Hematopoietic multipotent progenitor cell (in vitro differentiated cells): ENCODE results near the gene TMEM239. TPM values are rescaled to one million over a fixed set of nuclear protein-coding genes. Genes with fewer than 3 reads are reported as not detected.
"Not testable (repeated sequence)": the region's sequence is repeated elsewhere in the genome, so short reads cannot be mapped to it uniquely, and the experiment has no call there.

Experiments used
- DNase-seq, 3 donors: peaks; one replicate each; pipeline ENCODE4 v3.0.0-alpha.2; 2011 to 2015; ENCODE audit warnings: low read depth in 2 of 3, low spot score in 2 of 3
- total RNA-seq: library from RNA; depleted of rRNA; stranded (reverse); fragments of >200 nt; gene quantifications from one replicate; pipeline ENCODE4 v1.2.3, GENCODE V29; 2012

Gene TMEM239
- not detected for total RNA-seq

DNA sequence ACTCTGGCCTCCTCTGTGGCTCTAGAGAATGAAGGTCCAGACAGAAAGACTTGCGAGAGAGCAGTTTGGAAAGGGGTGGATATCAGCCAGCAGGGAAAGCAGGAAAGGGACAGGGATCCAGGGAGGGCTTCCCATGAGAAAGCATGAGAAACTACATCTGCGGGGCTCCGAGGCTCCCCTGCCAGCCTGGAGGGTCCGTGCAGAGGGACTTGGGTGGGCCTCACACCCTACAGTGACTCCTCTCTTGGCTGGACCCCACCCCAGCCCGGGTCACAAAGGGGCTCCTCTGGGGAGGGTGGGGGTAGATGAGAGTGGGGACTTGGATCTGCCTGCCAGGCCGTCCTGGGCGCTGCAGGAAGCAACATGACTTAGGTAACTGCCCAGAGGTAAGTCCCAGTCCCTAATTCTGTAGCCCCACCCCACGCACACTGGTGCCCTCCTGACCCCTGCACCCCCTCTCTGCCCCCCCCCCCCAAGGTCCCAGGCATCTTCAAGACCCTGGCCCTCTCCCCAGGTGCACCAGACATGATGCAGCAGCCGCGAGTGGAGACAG is at the start of gene TMEM239:
Gene TMEM239 (plus strand): TSS at position 335 of the 553 bp plus-strand sequence. CDS start 191 bp downstream, at position 526.
- no peak for DNase-seq

DNA sequence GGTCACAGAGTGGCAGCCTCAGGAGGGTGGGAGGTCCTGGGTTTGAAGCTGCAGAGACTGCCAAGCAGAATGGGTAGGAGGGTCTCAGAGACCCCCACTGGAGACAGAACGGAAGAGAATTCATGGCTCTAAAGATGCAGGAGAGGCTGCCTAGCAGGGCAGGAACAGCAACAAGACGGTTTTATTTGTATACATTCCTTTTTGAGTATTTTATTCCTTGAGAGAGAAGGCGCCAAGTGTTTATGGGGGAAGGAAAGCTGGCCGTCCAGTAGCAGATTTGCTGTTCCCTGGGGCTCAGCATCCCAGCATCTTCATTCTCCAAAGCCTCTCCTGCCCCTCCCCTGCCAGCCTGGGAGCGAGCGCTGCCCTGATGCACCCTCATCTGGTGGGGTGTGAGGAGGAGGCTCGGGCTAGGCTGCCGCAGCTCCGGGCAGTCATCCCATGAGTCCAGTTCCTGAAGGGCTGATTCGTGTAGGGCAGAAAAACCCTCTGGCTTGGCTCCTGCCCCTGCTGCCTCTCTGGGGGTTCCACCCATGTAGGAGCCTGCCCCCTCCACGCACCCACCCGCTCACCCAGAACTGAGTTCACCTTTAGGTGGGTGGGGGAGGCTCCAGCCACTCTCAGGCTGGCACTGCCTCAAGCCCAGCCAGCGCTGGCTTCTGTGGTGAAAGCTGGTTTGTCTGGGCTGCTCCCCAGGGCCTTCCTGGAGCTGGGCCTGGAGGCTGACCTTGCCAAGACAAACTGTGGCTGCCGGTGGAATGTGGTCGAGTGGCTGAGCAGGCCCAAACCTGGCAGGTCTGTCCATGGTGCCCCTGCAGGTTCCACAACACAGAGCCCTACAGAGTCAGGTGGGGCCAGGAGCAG is 48.2 kb upstream of the TMEM239 start:
- DNase-seq = no peak

DNA sequence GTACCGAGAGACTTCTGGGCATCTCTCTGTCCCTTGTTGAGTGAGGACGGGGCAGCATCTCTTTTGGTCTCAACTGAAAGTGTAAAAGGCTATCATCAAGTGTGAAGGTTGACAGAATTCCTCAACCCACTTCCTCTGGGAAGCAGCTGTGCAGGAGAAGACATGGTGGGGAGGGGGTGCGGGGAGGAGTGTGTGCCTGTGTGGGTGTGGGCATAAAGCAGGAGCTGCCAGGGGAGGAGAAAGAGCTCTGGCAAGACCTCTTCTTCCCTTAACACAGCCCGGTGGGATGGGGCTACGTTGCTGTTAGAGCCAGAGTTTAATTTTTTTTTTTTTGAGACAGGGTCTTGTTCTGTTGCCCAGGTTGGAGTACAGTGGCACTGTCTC is 47.5 kb upstream of the TMEM239 start:
- no peak for DNase-seq

DNA sequence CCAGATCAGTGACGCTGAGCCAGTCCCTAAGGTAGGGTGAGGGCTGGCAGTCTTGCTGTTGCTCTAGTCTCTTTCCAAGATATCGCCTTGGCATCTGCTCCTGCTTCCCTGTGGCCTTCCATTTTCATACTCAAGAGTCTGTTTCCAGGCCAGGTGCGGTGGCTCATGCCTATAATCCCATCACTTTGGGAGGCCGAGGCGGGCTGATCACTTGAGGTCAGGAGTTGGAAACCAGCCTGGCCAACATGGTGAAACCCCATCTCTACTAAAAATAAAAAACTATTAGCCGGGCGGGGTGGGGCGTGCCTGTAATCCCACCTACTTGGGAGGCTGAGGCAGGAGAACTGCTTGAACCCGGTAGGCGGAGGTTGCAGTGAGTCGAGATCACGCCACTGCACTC is 46.1 kb upstream of the TMEM239 start:
- DNase-seq = not testable (repeated sequence)

DNA sequence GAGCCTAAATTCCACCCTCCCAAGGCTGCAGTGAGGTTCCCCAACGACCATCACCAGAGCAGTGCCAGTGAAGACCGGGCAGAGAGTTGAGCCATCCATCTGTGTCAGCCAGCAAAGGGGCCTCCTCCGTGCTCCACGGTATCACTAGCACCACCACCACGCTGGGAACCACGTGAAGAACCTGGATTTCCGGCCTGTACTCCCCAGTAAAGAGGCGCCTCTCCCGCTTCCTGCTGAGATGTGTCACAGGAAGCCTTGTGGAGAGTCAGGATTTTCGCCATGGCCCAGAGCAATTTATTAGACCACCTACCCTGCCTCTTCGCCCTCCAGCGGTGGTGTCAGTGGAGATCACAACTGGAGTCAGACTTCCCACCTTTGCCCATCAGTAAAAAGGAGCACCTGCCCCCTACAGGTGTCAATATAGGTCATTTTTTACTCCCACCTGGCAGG is 44.5 kb upstream of the TMEM239 start:
- no peak for DNase-seq

DNA sequence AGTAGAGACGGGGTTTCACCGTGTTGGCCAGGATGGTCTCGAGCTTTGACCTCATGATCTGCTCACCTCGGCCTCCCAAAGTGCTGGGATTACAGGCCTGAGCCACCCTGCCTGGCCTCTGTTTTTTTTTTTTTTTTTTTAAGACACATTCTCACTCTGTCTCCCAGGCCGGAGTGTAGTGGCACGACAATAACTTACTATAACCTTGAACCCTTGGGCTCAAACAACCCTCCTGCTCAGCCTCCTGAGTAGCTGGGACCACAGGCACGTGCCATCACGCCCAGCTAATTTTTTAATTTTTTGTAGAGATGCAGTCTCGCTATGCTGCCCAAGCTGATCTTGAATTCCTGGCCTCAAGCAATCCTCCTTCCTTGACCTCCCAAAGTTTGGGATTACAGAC is 42.4 kb upstream of the TMEM239 start:
- no peak for DNase-seq

DNA sequence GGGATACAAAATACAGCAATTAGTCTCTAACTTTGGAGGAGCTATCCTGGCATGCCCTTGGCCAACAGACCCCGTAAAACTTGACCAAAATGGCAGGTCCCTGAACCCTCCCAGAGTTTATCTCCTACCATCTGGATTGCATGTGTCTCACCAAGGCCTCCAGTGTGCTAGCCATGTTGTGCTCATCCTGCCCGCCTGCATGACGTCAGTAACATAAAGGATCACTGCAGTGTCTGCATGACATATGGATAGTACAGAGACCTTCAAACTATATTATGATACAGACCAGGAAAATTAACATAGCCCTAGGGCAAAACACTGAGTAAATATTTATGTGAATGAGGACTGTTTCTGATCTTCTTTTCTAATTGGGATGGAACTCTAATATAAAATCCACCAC is 41.0 kb upstream of the TMEM239 start:
- DNase-seq = no peak

DNA sequence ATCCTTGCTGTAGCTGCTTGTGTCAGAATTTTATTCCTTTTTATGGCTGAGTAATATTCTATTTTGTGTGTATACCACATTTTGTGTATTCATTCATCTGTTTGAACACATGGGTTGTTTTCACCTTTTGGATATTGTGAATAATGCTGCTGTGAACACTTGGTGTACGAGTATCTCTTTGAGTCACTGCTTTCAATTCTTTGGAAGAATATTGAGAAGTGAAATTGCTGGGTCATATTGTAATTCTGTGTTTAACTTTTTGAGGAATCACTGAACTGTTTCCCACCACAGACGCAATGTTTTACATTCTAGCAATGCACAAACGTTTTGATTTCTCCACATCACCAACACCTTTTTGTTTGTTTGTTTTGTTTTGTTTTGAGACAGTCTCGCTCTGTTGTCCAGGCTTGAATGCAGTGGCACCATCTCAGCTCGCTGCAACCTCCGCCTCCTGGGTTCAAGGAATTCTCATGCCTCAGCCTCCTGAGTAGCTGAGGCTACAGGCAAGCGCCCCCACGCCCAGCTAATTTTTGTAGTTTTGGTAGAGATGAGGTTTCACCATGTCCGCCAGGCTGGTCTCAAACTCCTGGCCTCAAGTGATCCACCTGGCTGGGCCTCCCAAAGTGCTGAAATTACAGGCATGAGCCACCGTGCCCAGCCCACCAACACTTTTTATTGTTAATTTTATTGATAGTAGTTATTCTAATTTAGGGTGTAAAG is 37.4 kb upstream of the TMEM239 start:
- DNase-seq = no peak

DNA sequence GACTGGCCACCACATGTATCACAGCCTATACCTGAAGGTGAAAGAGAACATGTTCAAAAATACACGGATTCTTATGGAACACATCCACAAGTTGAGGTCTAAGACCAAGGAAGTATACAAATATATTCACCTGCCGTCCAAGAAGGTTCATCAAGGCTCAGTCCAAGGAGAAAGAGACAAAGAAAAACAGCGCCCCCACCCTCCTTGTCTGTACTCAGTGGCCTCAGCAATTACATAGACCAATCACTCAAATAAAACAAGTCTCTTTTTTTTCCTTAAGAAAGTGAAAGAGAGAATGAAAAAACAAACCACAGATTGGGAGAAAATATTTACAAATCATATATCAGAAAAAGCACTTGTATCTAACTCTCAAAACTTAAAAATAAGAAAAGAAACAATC is 35.2 kb upstream of the TMEM239 start:
- no peak for DNase-seq

DNA sequence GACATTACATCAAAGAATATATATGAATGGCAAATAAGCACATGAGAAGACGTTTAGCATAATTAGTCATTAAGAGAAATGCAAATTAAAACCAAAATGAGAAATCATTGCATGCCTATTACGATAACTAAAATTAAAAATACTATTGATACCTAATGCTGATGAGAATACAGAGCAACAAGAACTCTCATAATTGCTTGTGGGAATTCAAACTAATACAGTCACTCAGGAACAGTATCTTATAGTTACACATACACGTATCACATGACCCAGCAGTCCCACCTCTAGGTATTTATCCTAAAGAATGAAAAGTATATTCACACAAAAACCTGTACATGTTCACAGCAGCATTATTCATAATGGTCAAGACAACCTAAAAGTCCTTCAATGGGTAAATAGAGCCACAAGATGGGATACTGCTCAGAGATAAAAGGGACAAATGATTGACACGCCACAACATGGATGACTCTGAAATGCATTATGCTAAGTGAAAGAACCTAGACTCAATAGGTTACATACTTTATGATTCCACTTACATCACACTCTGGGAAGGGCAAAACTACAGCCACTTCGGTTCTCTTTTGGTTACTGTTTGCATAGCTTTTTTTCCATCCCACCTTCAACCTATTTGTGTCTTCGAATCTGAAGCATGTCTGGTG is 32.1 kb upstream of the TMEM239 start:
- DNase-seq = no peak

DNA sequence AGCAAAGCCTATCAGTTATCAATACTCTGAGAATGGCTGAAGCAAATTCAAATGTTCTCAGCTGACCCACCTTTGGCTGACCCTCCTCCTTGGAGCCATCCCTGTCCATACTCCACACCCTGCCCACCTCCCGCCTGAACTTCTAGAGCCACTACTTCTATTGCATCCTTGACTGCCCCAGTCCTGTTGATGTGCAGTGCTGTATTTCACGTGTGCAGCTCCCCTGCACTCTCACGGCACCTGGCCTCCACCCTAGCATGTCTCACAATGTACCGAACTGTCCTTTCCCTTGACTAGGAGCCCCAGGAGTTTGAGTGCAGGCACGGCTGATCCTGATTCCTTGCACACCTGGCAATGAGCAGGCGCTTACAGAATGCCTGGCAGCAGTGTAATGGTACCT is 22.7 kb upstream of the TMEM239 start:
- no peak for DNase-seq

DNA sequence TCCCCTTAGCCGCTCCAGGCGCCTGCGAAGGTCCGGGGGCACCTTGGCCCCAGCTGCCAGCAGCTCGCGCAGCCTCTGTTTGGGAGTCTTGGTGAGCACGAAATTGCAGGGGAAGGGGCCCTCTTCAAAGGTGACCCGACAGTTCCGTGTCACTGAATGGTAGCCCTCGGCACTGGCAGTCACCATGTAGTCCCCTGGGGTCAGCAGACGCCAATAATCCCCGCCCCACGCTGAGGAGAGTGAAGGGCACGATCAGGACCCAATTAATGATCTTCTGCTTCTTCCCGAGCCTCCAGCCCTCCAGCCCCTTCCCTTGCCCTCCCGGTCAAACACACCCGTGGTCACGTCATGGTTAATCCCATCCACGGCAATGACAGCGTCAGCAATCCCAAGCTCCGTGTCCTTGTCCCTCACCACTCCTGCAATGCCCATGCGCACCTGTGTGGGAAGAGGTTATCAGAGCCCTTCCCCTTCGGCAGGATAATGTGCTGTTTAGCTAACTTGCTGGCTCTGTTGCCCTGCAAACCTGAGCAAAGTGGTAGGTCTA is 21.9 kb upstream of the TMEM239 start:
- no peak for DNase-seq

DNA sequence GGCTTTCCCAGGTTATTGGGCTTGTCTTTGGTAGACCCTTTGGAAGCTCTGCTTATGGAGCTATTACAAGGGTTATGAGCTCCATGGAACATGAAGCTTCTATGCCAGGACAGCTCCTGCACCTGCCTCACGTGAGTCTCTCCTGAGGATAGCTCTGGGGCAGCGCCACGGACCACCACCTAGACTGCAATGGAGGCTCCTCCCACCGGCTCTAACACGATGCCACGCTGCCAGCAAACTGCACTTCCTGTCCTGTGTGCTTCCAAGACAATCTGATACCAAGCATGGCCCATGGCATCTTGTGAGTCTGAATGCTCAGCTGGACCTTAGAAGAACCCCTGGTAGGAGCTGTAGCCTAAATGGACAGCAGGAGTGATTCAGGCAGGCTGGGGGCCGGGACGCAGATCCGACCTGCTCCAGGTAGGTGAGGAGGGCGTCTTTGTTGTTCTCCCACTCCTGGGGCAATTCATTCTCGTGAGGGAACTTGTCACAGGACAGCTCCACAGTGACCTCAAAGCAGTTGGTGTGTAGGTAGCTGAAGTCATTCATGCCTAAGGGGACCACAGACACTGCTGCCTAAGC is 21.2 kb upstream of the TMEM239 start:
- no peak for DNase-seq

DNA sequence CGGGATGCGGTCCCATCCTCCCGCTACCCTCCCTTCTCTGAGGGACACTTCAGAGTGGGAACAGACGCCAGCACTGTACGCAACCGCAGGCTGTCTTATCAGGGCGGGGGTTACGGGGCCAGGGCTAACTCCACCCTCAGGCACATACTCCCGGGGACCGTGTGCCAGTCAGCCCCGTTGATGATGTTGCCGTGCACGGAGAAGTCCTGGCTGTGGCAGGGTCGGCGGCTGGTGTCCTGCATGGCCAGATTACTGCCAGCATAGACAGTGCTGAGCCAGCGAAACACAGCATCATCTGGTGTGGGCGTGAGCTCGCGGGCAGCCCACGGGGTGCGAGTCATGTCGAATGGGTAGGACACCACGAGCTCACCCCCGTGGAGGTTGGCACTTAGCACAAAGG is 20.7 kb upstream of the TMEM239 start:
- DNase-seq = no peak

DNA sequence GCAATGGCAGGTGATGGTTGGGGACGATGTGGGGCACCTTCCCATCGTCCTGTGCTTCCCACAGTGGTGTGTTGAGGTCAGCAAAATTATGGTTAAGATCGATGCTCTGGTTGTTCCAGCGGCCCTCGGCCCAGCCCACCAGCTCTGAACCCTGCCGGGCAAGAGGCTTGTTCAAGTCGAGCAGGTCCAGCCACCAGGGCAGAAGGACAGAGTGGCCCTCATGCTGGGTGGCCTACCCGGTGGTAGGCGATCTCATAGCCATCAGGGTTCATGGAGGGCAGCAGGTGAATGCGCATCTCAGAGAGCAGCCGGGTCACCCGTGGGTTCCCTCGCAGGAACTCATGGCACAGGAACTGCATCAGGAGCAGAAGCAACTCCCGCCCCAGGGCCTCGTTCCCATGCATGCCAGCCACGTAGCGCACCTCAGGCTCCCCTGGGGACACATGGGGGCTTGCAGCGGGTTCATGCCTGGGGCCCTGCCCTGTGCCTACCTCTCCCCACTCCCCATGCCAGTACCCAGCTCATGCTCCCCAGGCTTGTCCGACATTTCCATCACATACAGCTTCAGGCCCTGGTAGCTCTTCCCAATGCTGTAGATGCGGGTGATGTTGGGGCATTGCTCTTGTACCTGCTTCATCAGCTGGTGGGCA is 20.0 kb upstream of the TMEM239 start:
- no peak for DNase-seq

DNA sequence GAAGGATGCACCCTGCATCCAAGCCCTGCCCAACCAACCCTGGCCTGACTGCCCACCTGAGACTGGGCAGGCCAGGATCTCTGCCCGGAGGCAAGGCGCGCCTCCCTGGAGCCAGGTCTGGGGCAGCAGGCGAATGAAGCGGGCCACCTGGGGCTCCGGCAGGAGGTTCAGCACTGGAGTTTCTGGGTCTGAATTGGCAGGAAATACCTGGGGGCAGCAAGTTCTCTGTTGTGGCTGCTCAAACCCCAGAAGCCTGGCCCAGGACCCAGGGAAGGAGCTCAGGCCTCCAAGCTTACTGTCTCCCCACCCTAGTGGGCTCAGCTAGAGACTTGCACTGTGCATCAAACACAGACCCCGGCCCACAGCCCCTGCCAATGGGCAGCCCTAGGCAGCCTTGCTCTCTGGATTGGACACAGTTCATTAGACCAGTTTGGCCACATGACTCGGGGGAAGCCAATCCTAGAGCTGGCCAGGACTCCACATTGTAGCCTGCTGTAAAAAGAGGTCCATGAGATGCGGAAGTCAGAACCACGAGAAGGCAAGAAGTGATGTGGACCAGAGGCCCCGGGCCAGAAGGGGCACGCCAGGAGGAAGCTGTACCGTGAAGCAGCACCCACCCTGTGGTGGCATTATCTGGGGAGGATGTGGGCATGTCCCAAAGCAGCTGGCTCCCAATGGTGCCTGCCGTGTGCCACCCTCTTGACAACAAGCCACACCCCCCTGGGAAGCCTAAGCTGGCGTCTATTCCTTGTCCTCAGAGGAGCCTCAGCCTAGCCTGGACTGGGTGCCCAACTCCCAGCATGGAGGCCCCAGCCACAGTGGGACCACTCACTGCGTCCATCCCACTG is 18.8 kb upstream of the TMEM239 start:
- DNase-seq = no peak

DNA sequence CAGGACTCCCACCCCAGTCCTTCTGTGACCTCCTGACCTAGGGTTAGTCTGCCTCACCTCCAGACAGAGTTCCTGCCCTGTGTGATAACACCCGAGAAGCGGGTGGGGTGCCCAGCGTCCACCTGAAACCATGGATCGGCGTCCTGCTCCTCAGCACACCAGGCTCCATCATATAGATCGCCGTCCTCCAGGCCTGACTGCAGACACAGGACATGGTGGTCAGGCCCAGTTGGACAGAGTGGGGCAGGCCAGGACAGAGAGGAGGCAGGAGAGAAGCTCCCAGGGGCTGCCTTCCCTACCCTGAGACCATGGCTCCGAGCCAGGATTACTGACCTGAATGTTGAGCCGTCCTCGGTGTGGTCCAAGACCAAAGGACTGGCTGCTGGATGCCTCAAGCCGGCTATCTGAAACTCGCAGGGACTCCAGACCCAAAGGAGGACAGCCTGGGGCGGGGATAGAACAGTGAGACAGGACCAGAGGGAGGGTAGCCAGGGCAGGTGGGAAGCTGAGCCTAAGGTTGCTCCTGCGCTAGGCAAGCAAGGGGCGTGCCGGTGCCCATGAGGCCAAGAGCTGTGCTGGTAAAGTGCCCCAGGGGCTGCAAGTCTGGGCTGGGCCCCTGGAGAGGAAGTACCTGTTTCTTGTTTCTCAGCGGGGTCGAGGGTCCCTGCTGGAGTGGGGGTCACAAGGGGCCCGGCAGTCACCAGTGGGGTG is 17.9 kb upstream of the TMEM239 start:
- DNase-seq = no peak

DNA sequence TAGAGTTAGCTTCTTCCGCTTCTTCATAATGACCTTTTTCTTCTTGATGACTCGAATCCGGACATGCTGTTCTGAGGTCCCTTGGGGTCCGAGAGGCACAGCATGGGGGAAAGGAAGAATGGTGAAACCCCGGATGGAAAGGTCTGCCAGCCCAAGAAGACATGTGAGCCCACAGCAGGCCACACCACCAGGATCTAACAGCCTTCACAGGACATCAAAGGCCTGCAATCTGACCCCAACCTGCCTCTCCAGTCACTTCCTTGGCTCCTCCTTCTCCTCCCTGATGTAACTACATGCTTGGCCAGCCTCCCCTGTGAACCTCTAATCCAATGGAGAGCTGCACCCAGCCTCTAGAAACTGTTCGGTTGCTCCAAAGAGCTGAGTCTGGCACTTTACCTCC is 17.4 kb upstream of the TMEM239 start:
- no peak for DNase-seq
